ENCODE results near the gene PRUNE2.
"Not testable (repeated sequence)": the region's sequence is repeated elsewhere in the genome, so short reads cannot be mapped to it uniquely, and the experiment has no call there.

Gene PRUNE2

DNA sequence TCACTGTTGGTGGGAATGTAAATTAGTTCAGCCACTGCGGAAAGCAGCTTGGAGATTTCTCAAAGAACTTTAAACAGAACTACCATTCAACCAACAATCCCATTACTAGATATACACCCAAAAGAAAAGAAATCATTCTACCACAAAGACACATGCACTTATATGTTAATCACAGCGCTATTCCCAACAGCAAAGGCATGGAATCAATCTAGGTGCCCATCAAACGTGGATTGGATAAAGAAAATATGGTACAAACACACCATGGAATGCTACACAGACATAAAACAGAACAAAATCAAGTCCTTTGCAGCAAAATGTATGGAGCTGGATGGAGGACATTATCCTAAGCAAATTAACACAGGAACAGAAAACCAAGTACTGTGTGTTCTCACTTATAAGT, 42.1 kb downstream of the PRUNE2 start:
- DNase-seq, result no peak

DNA sequence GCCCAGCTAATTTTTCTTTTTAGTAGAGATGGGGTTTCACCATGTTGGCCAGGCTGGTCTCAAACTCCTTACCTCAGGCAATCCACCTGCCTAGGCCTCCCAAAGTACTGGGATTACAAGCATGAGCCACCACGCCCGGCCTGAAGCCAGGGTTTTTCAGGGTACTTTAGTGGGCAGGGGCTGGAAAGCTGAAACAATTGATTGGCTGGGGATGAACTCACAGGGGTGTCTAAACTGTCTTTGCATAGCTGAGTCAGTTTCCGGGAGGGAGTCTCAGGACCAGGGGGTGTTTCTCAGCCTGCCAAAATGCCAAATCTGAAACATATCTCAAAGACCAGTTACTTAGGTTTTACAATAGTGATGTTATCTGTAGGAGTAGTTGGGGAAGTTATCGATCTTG, 46.1 kb downstream of the PRUNE2 start:
- no peak for DNase-seq

DNA sequence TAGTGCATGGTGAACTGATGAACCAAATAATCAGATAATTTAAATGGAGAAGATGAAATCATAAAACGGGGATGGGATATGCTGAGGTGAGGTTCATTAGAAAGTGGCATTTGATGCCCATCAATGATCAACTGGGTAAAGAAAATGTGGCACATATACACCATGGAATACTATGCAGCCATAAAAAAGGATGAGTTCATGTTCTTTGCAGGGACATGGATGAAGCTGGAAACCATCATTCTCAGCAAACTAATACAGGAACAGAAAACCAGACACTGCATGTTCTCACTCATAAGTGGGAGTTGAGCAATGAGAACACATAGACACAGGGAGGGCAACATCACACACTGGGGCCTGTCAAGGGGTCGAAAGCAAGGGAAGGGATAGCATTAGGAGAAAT, 47.7 kb downstream of the PRUNE2 start:
- DNase-seq, result not testable (repeated sequence)

DNA sequence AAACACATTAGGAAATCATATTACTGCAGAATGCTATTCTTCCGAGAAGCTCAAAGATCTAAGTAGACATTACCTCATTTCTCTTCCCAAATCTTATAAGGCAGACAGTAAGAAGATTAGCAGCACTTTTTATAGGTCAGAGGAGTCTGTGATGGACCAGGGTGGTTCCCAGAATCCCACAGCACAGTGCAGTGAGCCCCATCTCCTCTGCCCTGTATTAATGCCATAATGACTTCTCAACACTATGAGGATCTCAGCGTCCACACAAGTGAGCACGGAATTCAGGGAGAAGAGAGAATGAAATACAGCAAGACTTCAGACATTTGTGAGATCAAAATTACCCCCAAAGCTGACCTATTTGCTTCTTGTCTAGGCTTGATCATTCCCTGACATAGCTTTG, 49.9 kb downstream of the PRUNE2 start:
- DNase-seq, result no peak

DNA sequence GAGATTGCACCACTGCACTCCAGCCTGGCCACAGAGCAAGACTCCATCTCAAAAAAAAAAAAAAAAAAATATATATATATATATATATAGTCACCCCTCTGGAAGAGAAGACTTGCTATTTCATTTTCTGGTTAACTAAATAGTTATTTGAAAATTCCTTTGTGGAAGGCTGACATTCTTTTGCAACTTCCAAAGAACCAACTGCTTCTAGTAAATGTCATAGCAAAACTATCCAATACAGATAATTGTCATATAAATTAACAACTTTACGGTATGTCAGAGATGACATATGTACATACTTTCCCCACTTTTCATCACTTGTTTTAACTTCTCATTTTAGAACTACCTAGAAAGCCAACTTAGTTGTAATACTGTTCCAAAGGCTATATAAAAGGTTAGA, 50.9 kb downstream of the PRUNE2 start:
- no peak for DNase-seq

DNA sequence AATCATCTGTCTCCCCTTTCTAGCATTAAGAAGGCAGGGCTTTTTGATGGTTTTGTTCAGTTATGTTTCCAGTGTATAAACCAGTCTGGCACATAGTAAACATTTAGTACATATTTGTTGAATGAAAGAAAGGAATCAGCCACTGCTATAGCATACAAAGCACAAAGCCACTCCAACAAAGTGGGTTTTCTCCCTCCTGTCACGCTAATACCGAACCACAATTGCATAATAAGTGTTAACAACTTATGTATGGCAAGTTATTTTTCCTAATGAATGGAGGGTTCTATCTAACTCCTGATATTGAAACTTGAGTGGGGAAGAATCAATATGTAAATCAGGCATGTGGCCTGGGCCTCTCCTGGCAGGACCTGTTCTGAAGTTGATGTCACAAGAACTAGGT, 53.9 kb downstream of the PRUNE2 start:
- DNase-seq, result no peak

DNA sequence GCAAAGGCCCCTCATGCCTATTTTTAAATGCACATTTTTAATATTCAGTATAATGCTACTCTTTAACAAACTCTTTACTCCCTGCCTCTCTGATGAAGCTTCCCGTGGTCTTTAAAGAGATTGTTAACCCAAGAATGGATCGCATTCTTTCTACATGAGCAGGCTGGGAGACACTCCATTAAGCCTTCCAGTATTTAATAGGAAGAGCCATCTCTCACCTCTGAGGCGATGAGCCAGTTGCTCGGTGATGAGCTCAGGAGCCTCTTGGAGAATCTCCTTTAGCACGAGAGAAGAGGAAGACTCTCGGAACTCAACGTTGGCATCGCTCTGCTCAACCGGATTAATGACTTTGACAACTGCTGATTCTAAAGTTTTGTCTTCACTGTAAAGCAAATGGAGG, 59.6 kb downstream of the PRUNE2 start:
- DNase-seq, result no peak

DNA sequence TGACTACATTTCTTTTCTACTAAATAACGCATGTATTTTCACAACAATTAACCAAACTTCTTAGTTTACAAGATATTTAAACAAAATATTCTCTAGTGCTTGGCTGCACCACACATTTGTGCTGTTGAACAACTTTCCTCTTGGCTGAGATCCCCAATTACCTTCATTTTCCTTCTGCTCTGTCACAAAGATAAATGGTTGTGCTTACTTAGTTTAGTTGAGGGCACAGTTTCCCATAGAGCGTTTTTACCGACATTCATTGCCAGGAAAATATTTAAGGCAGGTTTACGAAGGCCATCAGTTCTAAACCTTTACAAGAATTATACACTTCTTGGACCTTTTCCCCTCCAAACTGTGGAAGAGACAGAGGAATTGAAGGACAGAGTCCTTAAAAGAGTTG, 60.7 kb downstream of the PRUNE2 start:
- DNase-seq, result no peak

DNA sequence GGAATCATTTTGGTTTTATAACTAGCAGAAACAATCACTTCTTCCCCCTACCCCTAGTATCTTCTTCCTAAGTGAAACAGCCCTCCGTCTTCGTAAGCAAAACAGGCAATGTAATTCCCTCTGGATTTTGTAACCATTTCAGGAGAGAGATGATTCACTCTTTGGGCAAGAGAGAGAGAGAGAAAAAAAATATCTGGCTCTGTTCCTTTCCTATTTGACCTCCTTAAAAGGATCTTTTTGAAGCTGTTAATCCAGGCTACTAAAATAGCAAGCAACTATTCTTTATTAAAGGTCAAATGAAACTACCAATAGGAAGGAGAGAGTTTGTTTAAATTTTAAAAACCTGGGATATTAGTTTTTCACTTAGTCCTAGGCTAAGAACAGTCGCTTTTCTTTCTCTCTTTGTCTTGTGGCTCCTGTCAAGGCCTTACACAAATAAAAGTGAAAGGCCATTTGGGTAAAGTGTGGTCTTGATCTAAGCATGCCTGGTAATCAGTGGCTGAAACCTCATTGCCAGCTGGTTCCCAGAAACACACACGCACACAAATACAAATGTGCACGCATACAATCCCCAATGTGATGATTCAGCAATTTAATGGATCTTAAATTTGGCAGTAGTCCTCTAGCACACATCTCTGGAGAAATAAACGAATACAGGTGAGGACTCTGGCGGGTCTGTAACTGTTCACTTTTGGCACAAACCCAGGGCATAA, 70.2 kb downstream of the PRUNE2 start:
- peak in 3 of 14 donors; percentile 7 to 13 (median 10) for DNase-seq

DNA sequence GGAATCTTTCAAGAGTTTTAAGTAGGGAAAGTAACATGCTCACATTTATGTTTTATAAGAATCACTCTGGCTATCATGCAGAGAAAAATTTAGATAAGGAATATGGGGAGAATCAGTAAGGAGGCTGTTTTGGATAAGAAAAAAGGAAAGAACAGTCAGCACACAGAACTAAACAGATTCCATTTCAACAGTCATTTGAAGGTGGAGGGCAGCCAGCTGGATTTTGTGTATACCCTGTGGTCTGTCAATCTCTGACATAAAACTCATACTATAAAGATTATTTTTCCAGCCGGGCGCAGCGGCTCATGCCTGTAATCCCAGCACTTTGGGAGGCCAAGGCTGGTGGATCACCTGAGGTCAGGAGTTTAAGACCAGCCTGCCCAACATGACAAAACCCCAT, 77.5 kb downstream of the PRUNE2 start:
- no peak for DNase-seq

DNA sequence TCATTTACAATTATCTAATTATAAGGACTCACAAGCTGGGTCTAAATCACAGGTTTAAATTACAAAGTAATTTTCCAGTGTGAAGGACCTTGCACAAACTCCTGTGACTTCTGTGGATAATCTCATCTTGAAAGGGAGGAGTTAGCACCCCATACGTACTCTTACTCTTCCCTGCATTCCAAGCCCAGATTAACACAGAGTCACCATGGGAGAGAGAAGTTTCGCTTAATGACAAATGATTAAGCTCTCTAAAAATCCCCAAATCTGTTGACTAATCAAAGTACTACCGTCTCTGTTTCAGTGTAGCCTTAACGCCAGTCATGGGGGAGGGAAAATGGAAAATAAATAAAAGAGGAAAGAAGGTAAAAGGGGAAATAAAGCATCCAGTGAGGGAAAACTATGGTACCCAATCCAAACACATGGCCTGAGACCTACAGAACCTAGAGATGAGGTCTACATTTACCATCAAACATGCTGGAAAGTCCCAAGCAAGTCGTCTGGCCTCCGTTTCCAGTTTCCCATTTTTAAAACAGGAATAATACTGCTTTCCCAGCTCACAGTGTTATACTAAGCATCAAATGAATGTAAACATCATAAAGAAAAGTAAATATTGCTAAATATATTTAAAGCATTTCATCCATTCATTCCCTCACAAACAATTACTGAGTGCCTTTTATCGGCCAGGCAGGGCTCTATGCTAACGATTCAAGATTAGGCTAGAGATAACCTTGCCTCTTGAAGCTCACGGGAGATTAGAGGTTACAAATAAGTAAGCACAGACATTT, 78.4 kb downstream of the PRUNE2 start:
- no peak for DNase-seq

DNA sequence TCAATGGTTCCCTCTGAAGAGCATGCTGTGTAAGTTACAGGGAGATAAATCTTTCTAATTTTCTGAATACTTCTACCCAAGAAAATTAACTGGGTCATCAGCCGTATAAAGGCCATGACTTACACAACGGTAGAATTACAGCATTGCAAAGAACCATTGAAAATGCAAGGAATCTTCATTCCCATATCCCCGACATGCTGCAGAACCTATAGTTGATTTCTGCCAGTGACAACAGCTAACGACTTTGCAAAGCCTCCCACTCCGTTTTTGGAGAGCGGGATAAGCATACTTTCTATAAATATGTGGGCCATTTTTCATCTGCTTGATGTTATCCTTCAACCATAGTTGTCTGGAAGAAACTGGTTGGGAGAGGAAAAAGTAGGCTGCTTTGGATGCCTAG, 85.5 kb downstream of the PRUNE2 start:
- no peak for DNase-seq

DNA sequence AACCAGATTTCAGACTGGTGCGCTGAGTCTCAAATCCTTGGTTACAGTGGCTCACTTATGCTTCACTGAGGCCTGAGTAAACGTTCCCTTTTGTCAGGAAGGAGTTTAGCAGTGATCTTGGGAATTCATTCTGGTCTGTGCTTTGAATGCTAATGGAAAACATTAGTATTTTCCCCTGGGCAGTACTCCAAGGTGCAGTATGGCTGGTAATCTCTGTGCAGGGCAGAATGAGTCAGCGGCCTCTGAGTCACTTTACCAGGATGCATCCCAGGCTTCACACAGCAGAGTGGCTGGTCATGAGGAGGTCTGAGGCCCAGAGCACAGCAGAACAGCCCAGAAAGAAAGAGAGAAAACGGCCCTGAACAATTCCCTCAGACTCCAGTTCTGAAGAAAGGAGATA, 87.6 kb downstream of the PRUNE2 start:
- DNase-seq, result peak in 12 of 14 donors; percentile 6 to 86 (median 44)

DNA sequence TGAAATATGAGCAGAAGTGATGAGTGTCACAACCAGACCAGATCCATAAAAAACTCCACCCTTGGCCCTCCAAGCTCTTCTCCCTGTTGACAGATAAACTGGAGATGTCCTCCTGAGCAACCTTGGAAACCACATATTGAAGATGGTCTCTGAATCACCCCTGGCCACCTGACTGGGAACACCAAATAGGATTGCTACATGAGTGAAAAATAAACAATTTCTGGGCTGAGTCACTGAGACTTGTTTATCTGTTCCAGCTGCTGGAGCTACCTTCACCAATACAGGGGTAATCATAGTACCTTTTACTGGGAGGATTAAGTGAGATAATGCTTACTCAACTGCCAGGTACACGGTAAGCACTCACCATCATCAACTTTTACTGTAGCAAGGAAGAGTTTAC, 88.4 kb downstream of the PRUNE2 start:
- no peak for DNase-seq

DNA sequence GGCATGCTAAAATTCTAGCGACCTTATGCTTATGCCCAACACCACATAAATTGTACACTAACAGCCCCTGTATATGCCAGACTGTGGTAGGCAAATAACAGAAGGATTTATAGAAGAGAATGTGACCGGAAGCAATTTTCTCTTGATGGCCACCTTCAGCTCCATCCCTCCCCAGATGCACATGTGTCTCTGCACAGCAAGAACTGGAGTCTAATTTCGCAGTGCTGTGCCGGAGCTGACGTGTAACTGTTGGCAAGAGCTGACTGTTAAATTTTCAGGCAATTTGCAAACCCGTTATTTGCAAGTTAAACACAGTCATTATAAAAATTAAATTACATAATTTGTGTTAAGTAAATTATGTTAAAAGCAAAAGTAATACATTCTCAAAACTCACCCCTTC, 93.3 kb downstream of the PRUNE2 start:
- DNase-seq, result no peak

DNA sequence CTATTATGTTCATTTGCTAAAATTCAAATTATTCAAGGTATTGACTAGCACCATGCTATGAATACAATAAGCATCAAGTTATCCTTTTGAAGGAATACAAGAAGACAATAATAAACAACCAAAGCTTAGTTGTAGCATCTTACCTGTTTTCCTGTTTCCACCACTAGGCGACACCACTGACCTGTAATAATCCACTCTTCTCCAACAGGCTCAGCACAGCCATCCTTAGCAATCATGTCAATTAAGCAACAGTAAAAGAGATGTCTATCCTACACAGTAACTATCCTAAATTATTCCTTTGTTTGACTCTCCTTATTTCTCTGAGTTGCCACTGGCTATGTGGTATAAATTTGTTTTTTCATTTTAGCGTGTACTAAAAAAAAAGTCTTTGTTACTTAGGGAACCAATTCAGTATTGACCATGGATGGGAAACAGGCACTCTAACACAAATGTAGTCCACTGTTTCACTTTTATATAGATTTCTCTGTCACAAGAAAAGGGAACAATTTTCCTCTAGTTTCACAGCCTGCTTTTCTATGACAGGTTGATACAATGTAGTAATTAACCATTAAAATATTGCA, 95.4 kb downstream of the PRUNE2 start:
- peak in 6 of 14 donors; percentile 3 to 51 (median 20) for DNase-seq

DNA sequence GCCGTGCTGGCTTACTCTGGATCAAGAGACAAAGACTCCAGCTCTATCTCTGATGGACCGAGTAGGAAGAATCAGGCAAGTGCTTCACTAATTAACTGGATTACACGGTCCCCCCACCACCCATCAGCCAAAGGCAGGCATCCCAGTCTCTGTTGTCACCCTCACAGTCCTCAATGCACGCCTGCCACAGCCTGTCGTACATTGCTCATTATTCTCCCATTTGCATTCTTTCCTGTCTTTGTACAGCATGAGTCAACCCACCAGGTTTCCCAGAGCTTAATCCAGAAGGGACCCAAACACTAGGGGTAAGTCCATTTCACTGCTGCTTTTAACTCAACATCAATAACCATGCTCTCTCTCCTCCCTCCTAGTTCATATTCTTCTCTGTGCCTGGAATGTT, 97.3 kb downstream of the PRUNE2 start:
- peak in 1 of 14 donors; percentile 5 for DNase-seq

DNA sequence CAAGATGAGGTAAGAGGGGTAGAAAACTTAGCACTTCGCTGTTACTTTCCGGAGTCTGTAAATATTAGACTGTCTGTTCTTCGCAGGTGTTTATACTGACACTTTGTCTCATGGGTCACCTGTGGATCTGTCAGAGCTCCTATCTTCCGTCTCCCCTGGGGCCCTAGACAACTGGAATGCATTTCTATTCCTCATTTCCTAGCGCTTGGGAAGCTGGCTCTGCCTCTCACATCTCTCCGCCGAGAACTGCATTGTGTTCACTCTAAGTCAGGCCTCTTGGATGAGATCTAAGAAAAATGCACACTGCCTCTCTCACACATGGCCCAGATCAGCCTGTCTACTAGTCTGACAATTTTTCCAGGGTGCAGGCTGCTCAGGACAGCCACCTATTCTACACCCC, 102.2 kb downstream of the PRUNE2 start:
- no peak for DNase-seq

DNA sequence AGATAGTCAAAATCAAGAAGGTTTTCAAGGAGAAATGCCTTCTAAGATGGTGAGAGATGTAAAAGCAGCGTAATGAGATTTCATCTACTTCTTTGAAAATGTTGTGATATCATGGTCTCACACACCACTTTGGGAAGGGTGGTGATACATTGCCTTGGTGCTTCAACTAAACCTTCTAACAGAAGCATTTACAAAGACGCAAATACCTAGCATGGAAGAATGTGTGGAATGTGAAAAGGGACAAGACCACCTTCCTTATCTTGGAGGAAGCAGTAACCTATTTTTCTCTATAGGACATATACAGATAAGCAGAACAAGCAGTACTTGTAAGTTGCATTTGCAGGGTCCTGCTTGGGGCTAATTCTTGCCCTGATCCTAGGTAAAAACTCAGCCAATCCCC, 102.8 kb downstream of the PRUNE2 start:
- DNase-seq, result no peak

DNA sequence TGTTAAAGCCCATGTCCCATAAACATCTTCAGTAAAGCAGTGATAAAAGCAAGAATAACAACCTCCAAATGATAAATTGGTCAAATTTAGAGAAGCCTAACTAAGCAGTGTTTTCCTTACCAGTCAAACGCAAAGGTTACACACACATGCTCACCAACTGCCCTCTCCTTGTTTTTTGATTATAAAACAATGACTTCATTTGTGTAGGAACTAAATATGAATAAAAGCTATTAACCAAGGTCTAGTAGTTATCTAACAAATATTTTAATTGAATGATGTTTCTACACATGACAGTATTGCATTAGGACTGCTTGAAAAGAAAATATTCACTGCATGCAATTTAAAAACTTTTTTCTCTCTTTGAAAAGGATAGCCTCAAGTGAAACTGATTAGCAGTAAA, 105.0 kb downstream of the PRUNE2 start:
- no peak for DNase-seq

DNA sequence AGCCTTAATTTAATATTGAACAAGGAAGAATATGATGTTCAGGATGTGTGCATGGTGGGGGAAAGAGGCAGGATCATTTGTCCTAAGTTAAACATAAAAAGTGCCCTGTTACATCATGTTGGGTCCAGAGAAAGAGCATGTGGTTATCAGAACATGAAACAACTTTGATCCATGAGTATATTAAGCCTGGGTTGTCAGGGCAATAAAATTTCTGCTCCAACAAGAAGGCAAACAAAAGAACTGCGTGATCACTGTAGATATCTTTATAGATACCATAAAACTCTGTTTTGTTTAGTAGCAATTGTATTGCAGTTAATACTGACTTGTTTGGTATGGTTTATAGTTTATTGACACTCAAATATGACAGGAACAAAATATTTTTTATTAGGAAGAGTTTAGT, 106.4 kb downstream of the PRUNE2 start:
- DNase-seq, result no peak

DNA sequence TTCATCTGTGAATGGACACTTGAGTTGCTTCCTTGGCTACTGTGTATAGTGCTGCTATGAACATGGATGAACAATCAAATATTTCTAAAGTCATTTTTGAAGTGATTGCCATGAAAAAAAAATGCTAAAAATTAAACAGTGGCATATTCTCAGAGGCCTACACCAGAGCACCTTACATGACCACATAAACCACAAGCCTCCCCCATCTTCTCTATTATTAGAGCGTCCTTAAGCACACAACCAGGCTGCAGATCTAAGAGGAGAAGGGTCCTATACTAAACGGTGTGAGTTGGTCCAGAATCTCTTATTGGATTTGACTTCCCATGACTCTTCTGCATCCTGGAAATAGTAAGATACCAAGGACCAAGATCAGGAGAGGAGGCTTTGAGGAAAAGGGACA, 107.4 kb downstream of the PRUNE2 start:
- DNase-seq, result no peak

DNA sequence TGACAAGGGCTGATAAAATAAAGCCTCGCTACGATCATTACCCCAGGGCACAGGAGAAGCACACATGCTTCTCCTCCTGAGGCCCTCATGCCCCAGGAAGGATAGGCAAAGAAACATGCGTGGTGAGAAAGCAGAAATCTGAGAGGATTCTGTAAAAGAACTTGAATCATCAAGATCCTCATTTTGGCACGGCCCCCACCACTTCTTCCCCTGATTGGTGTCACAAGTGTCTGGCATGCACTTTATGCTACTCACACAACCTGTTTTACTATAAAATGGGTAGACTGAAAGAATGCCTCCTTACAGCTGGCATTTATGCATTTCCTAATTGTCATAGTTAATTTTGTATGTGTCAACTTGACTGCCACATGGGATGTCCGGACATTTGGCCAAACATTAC, 109.6 kb downstream of the PRUNE2 start:
- no peak for DNase-seq
